Right lobe of liver (tissue), 6 donors: ENCODE results near the gene AFF4. TPM values are rescaled to one million over a fixed set of nuclear protein-coding genes. Genes with fewer than 3 reads are reported as not detected.

ENCODE experiments used
- ATAC-seq, 4 donors: fragments of 200-7000 bp; cut with Tn5 transposase; one replicate each; pipeline ENCODE4 v1.9.1; 2020; ENCODE audit warnings: mild to moderate bottlenecking in 4 of 4, moderate library complexity in 4 of 4
- DNase-seq, 3 donors: peaks; one replicate each; pipeline ENCODE4 v3.0.0-alpha.2; 2020
- H3K27ac ChIP-seq, 3 donors: fragments of 200-600 bp; one replicate each; pipeline ENCODE4 v1.8.0; 2022
- H3K27me3 ChIP-seq, 2 donors: fragments of 200-600 bp; one replicate each; pipeline ENCODE4 v1.8.0; 2022
- H3K36me3 ChIP-seq, 4 donors: fragments of 200-600 bp; sonication (generic) in 1 of 4; one replicate each; pipeline versions ENCODE4 v1.5.1 to v1.8.0; 2017 to 2022; ENCODE audit warnings: control low read depth in 1 of 4
- H3K4me1 ChIP-seq, 4 donors: fragments of 200-600 bp; sonication (generic) in 1 of 4; one replicate each; pipeline versions ENCODE4 v1.5.1 to v1.8.0; 2017 to 2022; ENCODE audit warnings: control low read depth in 1 of 4
- H3K4me3 ChIP-seq, 3 donors: fragments of 200-600 bp; one replicate each; pipeline ENCODE4 v1.8.0; 2022
- H3K9me3 ChIP-seq, 4 donors: fragments of 200-600 bp; sonication (generic) in 1 of 4; one replicate each; pipeline versions ENCODE4 v1.5.1 to v1.8.0; 2017 to 2022; ENCODE audit warnings: control low read depth in 1 of 4
- POLR2A ChIP-seq: fragments of 450-650 bp; IDR thresholded peaks from one replicate; pipeline ENCODE4 v1.6.1; 2017; ENCODE audit warnings: antibody characterized with exemption, mild to moderate bottlenecking
- WGBS: methylation state at CpG from one replicate; pipeline ENCODE4 v1.1.6; 2018; ENCODE audit warnings: low coverage, low lambda C conversion rate; ENCODE audit not compliant: insufficient coverage; ENCODE audit errors: missing lambda C conversion rate; 5-methylcytosine and 5-hydroxymethylcytosine counted together
- intact Hi-C, 2 donors: fragments of 100-400 bp; cut with DNase I; formaldehyde crosslinking; loops; one replicate each; pipeline versions ENCODE4 v1.11.2 to v1.14.1; 2022
- total RNA-seq, 6 experiments: library from RNA; depleted of rRNA in 2 of 6; stranded (reverse); fragments of >200 nt in 2 of 6; fragmentation: NEBNext Ultra II Directional in 3 of 6; extraction: Animal tissue kit (Norgen Biotek cat#: 25700) in 3 of 6; gene quantifications; one replicate each; pipeline versions ENCODE4 v1.1.0 to v1.2.4, GENCODE V29; 2016 to 2023
- TF ChIP-seq, protein P1 (sequence below), 4 donors: fragments of 200-600 bp in 3 of 4; fragments of 450-650 bp in 1 of 4; IDR thresholded peaks; one replicate each; pipeline versions ENCODE4 v1.5.1 to v1.8.0; 2016 to 2022; ENCODE audit warnings: antibody characterized with exemption in 4 of 4, mild to moderate bottlenecking in 2 of 4
- donor health status: DM: no; HTN: yes; CAD: no.
- donor health status: DM: no; HTN: no; CAD: no.
- donor health status: DM: no; HTN: no; CAD: no.
- donor health status: DM: no; HTN: yes; CAD: no.
- donor health status: DM: no; HTN: yes; CAD: no.

The AFF4 gene
- total RNA-seq, 6 experiments from 2014 or later: 16.4 to 26.8 (median 20.2) TPM

GRCh38 chr5:132905938-132906337 is 57.5 kb downstream of the AFF4 start:
- intact Hi-C loops: no loop called here
- Histone ChIP-seq H3K27me3 (no peaks in the 10 kb centered on the region), H3K36me3 (peaks cover 0 to 7% (median under 1%) of the 10 kb centered on the region in 4 donors), H3K9me3 (no peaks in the 10 kb centered on the region), H3K27ac (peak overlapping the region in 2 of 3 donors; percentile 44 to 56), H3K4me3 (no peak overlapping the region), H3K4me1 (peaks cover 0 to 29% (median 7%) of the 10 kb centered on the region in 4 donors)
- 13% methylated on average over 2 of the region's 2 CpGs for WGBS
- ATAC-seq: peak; percentile 82 to 96 (median 92)
- DNase-seq: no peak
- no peak for TF ChIP-seq POLR2A
- TF ChIP-seq, protein P1, sequence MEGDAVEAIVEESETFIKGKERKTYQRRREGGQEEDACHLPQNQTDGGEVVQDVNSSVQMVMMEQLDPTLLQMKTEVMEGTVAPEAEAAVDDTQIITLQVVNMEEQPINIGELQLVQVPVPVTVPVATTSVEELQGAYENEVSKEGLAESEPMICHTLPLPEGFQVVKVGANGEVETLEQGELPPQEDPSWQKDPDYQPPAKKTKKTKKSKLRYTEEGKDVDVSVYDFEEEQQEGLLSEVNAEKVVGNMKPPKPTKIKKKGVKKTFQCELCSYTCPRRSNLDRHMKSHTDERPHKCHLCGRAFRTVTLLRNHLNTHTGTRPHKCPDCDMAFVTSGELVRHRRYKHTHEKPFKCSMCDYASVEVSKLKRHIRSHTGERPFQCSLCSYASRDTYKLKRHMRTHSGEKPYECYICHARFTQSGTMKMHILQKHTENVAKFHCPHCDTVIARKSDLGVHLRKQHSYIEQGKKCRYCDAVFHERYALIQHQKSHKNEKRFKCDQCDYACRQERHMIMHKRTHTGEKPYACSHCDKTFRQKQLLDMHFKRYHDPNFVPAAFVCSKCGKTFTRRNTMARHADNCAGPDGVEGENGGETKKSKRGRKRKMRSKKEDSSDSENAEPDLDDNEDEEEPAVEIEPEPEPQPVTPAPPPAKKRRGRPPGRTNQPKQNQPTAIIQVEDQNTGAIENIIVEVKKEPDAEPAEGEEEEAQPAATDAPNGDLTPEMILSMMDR (IDR thresholded peaks at IDR 0.05): peak; percentile 15 to 60 (median 38)

DNA sequence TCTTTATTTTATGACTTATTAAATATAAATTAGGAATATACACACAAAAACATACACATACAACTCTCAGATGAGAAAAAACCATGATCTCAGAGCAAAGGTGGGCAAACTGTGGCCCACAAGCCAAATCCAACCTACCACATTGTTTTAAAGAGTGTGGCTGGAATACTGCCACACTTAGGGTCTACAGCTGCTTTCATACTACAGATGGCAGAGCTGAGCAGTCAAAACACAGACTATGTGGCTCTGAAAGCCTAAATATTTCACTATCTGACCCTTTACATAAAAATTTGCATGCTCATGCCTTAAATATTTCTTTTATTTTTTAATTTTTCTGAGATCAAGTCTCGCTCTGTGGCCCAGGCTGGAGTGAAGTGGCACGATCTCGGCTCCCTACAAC is 61.7 kb downstream of the AFF4 start:
- 93% methylated on average over 3 of the region's 3 CpGs for WGBS
- H3K36me3 ChIP-seq: peaks cover 0 to 33% (median 15%) of the 10 kb centered on the region in 4 donors
- H3K4me3 ChIP-seq: no peak overlapping the region
- H3K27me3 ChIP-seq: no peaks in the 10 kb centered on the region
- intact Hi-C loops: no loop called here
- ATAC-seq (no peak), DNase-seq (no peak)
- H3K4me1 ChIP-seq: peaks cover 0 to 17% (median 7%) of the 10 kb centered on the region in 4 donors
- TF ChIP-seq, protein P1 (IDR thresholded peaks at IDR 0.05): no peak
- TF ChIP-seq POLR2A: no peak
- no peaks in the 10 kb centered on the region for H3K9me3 ChIP-seq
- no peak overlapping the region for H3K27ac ChIP-seq

DNA sequence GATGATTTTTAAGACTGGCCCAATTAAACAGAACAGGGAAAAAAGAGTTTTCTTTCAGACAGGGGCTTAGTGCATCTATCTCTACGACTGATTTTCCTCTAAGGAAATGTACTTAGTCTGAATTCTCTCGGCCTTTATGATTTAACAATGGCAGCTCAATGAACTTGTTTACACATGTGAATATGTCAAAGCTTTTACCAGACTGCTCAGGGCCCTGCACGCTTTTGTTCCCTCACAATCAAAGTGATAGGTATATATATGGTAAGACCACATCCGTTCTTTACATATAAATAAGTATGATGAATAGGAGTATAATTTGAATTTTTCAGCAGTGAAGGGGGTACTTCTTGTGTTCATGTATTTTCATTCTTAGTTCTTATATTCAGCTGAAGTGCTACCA is 62.4 kb downstream of the AFF4 start:
- no peak for ATAC-seq
- Histone ChIP-seq H3K27ac (no peak overlapping the region), H3K4me3 (no peak overlapping the region), H3K36me3 (peaks cover 1 to 40% (median 18%) of the 10 kb centered on the region in 4 donors), H3K9me3 (no peaks in the 10 kb centered on the region), H3K27me3 (no peaks in the 10 kb centered on the region), H3K4me1 (peaks cover 0 to 10% (median 4%) of the 10 kb centered on the region in 4 donors)
- TF ChIP-seq, protein P1 (IDR thresholded peaks at IDR 0.05): no peak
- no peak for TF ChIP-seq POLR2A
- intact Hi-C loops: no loop called here
- WGBS: 88% methylated on average over 4 of the region's 4 CpGs
- no peak for DNase-seq

DNA sequence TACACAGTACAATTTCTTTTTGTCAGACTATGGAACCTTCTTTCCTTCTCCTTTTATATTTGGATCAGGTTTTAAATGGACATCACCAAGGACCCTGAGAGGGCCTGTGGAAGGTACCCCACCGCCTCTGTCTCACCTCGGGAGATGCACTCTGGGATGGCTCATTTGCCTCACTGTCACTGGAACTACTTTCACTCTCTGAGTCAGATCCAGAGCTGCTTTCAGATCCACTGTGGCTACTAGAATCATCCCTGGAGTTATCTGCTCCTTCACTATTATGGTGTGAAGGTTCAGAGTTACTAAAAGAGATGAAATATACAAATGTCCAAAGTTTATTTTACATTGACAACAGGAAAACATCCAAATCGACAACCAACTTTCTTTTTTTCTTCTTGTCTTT is 65.3 kb downstream of the AFF4 start:
- 62% methylated on average over 2 of the region's 3 CpGs for whole genome bisulfite sequencing
- Histone ChIP-seq H3K4me3 (no peak overlapping the region), H3K27me3 (no peaks in the 10 kb centered on the region), H3K27ac (no peak overlapping the region), H3K4me1 (no peaks in the 10 kb centered on the region), H3K36me3 (peaks cover 4 to 69% (median 33%) of the 10 kb centered on the region in 4 donors), H3K9me3 (no peaks in the 10 kb centered on the region)
- TF ChIP-seq POLR2A: no peak
- TF ChIP-seq, protein P1 (IDR thresholded peaks at IDR 0.05): no peak
- DNase-seq (no peak), ATAC-seq (peak in 2 of 4 donors; percentile 7 to 13)
- intact Hi-C loops: no loop called here

GRCh38 chr5:132896685-132897084 is 66.7 kb downstream of the AFF4 start:
- Histone ChIP-seq H3K27me3 (no peaks in the 10 kb centered on the region), H3K9me3 (no peaks in the 10 kb centered on the region), H3K36me3 (peaks cover 4 to 82% (median 45%) of the 10 kb centered on the region in 4 donors), H3K4me3 (no peak overlapping the region), H3K4me1 (no peaks in the 10 kb centered on the region), H3K27ac (no peak overlapping the region)
- TF ChIP-seq, protein P1 (IDR thresholded peaks at IDR 0.05): no peak
- TF ChIP-seq POLR2A: no peak
- intact Hi-C loops: no loop called here
- no peak for DNase-seq
- WGBS: 83% methylated on average over 6 of the region's 7 CpGs
- ATAC-seq: peak in 3 of 4 donors; percentile 23 to 30 (median 25)
